ENCODE data around the gene CD59. TPM values are rescaled to one million over a fixed set of nuclear protein-coding genes. Genes with fewer than 3 reads are reported as not detected.

CD59 gene
- total RNA-seq, 1 donor from 2014 or later, result 637 TPM

- DNase-seq (ENCODE audit: low spot score in 2 of 2), result no peak
- TF ChIP-seq CTCF (IDR thresholded peaks at IDR 0.05), result no peak
- Histone ChIP-seq H3K27ac (no peak overlapping the region), H3K27me3 (no peaks in the 10 kb centered on the region), H3K4me3 (no peak overlapping the region), H3K4me1 (no peaks in the 10 kb centered on the region), H3K9me3 (no peaks in the 10 kb centered on the region), H3K36me3 (no peaks in the 10 kb centered on the region)
- intact Hi-C loops (cut with DNase I), result no loop called here
Observed at GRCh38 chr11:33674035-33674814, 62.0 kb downstream of the CD59 start.

GRCh38 chr11:33672273-33672672 is 64.0 kb downstream of the CD59 start:
- no peaks in the 10 kb centered on the region for H3K27me3 ChIP-seq
- H3K4me1 ChIP-seq, result no peaks in the 10 kb centered on the region
- H3K9me3 ChIP-seq, result no peaks in the 10 kb centered on the region
- H3K27ac ChIP-seq, result no peak overlapping the region
- intact Hi-C loops (cut with DNase I), result no loop called here
- TF ChIP-seq CTCF (IDR thresholded peaks at IDR 0.05), result no peak
- H3K4me3 ChIP-seq, result no peak overlapping the region
- DNase-seq (ENCODE audit: low spot score in 2 of 2), result no peak
- no peaks in the 10 kb centered on the region for H3K36me3 ChIP-seq

- no peaks in the 10 kb centered on the region for H3K27me3 ChIP-seq
- DNase-seq (ENCODE audit: low spot score in 2 of 2), result no peak
- no peak overlapping the region for H3K27ac ChIP-seq
- no peaks in the 10 kb centered on the region for H3K4me1 ChIP-seq
- TF ChIP-seq CTCF (IDR thresholded peaks at IDR 0.05), result no peak
- H3K36me3 ChIP-seq, result no peaks in the 10 kb centered on the region
- intact Hi-C loops (cut with DNase I), result no loop called here
- no peak overlapping the region for H3K4me3 ChIP-seq
- H3K9me3 ChIP-seq, result no peaks in the 10 kb centered on the region
Observed at GRCh38 chr11:33670250-33671011, 65.8 kb downstream of the CD59 start.

GRCh38 chr11:33669598-33670249 is 66.5 kb downstream of the CD59 start:
- no peak overlapping the region for H3K27ac ChIP-seq
- intact Hi-C loops (cut with DNase I), result no loop called here
- no peaks in the 10 kb centered on the region for H3K36me3 ChIP-seq
- no peak overlapping the region for H3K4me3 ChIP-seq
- H3K4me1 ChIP-seq, result no peaks in the 10 kb centered on the region
- no peak for DNase-seq (ENCODE audit: low spot score in 2 of 2)
- no peak for TF ChIP-seq CTCF (IDR thresholded peaks at IDR 0.05)
- no peaks in the 10 kb centered on the region for H3K9me3 ChIP-seq
- H3K27me3 ChIP-seq, result no peaks in the 10 kb centered on the region

GRCh38 chr11:33668951-33669596 is 67.1 kb downstream of the CD59 start:
- Histone ChIP-seq H3K36me3 (no peaks in the 10 kb centered on the region), H3K27ac (no peak overlapping the region), H3K4me1 (no peaks in the 10 kb centered on the region), H3K9me3 (no peaks in the 10 kb centered on the region), H3K4me3 (no peak overlapping the region), H3K27me3 (no peaks in the 10 kb centered on the region)
- intact Hi-C loops (cut with DNase I), result no loop called here
- DNase-seq (ENCODE audit: low spot score in 2 of 2), result no peak
- no peak for TF ChIP-seq CTCF (IDR thresholded peaks at IDR 0.05)

All from ascending aorta (tissue), 2 donors.